Measurements from ENCODE around the gene CAMTA1.

Gene CAMTA1

GRCh38 chr1:7229696-7230631 is 444.7 kb downstream of the CAMTA1 start:
- H3K36me3 Mint-ChIP-seq: no peaks in the 10 kb centered on the region
- H3K4me3 Mint-ChIP-seq: no peak overlapping the region
- H3K27me3 Mint-ChIP-seq: peaks cover 19% of the 10 kb centered on the region
- H3K27ac Mint-ChIP-seq: no peak overlapping the region
- H3K4me1 Mint-ChIP-seq: no peaks in the 10 kb centered on the region
- ATAC-seq: no peak
- H3K9me3 Mint-ChIP-seq: no peaks in the 10 kb centered on the region

GRCh38 chr1:7232441-7233236 is 447.4 kb downstream of the CAMTA1 start:
- Mint-ChIP-seq H3K27me3 (peaks cover 43% of the 10 kb centered on the region), H3K9me3 (no peaks in the 10 kb centered on the region), H3K36me3 (no peaks in the 10 kb centered on the region), H3K27ac (no peak overlapping the region), H3K4me1 (no peaks in the 10 kb centered on the region), H3K4me3 (no peak overlapping the region)
- no peak for ATAC-seq

GRCh38 chr1:7233237-7233540 is 447.9 kb downstream of the CAMTA1 start:
- H3K27ac Mint-ChIP-seq: no peak overlapping the region
- no peak for ATAC-seq
- peaks cover 46% of the 10 kb centered on the region for H3K27me3 Mint-ChIP-seq
- no peaks in the 10 kb centered on the region for H3K9me3 Mint-ChIP-seq
- H3K4me3 Mint-ChIP-seq: no peak overlapping the region
- no peaks in the 10 kb centered on the region for H3K4me1 Mint-ChIP-seq
- H3K36me3 Mint-ChIP-seq: no peaks in the 10 kb centered on the region

GRCh38 chr1:7233646-7234470 is 448.6 kb downstream of the CAMTA1 start:
- H3K4me1 Mint-ChIP-seq: no peaks in the 10 kb centered on the region
- no peaks in the 10 kb centered on the region for H3K36me3 Mint-ChIP-seq
- peaks cover 42% of the 10 kb centered on the region for H3K27me3 Mint-ChIP-seq
- no peaks in the 10 kb centered on the region for H3K9me3 Mint-ChIP-seq
- no peak overlapping the region for H3K4me3 Mint-ChIP-seq
- no peak for ATAC-seq
- H3K27ac Mint-ChIP-seq: no peak overlapping the region

- Mint-ChIP-seq H3K4me3 (no peak overlapping the region), H3K4me1 (no peaks in the 10 kb centered on the region), H3K36me3 (no peaks in the 10 kb centered on the region), H3K9me3 (no peaks in the 10 kb centered on the region), H3K27ac (no peak overlapping the region), H3K27me3 (peaks cover 42% of the 10 kb centered on the region)
- no peak for ATAC-seq
These were observed 449.2 kb downstream of the CAMTA1 start for GRCh38 chr1:7234471-7234755.

- no peak overlapping the region for H3K4me3 Mint-ChIP-seq
- no peaks in the 10 kb centered on the region for H3K36me3 Mint-ChIP-seq
- peaks cover 40% of the 10 kb centered on the region for H3K27me3 Mint-ChIP-seq
- no peaks in the 10 kb centered on the region for H3K9me3 Mint-ChIP-seq
- no peaks in the 10 kb centered on the region for H3K4me1 Mint-ChIP-seq
- H3K27ac Mint-ChIP-seq: no peak overlapping the region
- ATAC-seq: no peak
These were observed 450.7 kb downstream of the CAMTA1 start for GRCh38 chr1:7235871-7236517.

- Mint-ChIP-seq H3K27me3 (peaks cover 40% of the 10 kb centered on the region), H3K27ac (no peak overlapping the region), H3K36me3 (no peaks in the 10 kb centered on the region), H3K9me3 (no peaks in the 10 kb centered on the region), H3K4me3 (no peak overlapping the region), H3K4me1 (no peaks in the 10 kb centered on the region)
- no peak for ATAC-seq
These were observed 451.7 kb downstream of the CAMTA1 start for GRCh38 chr1:7236844-7237515.

GRCh38 chr1:7247158-7247557 is 461.9 kb downstream of the CAMTA1 start:
- peaks cover 26% of the 10 kb centered on the region for H3K27me3 Mint-ChIP-seq
- no peak overlapping the region for H3K4me3 Mint-ChIP-seq
- H3K9me3 Mint-ChIP-seq: no peaks in the 10 kb centered on the region
- no peaks in the 10 kb centered on the region for H3K36me3 Mint-ChIP-seq
- no peak for ATAC-seq
- H3K27ac Mint-ChIP-seq: no peak overlapping the region
- H3K4me1 Mint-ChIP-seq: no peaks in the 10 kb centered on the region

GRCh38 chr1:7247791-7248548 is 462.7 kb downstream of the CAMTA1 start:
- ATAC-seq: no peak
- H3K4me3 Mint-ChIP-seq: no peak overlapping the region
- H3K27me3 Mint-ChIP-seq: peaks cover 26% of the 10 kb centered on the region
- no peak overlapping the region for H3K27ac Mint-ChIP-seq
- H3K36me3 Mint-ChIP-seq: no peaks in the 10 kb centered on the region
- H3K9me3 Mint-ChIP-seq: no peaks in the 10 kb centered on the region
- H3K4me1 Mint-ChIP-seq: no peaks in the 10 kb centered on the region

- no peak overlapping the region for H3K4me3 Mint-ChIP-seq
- peaks cover 26% of the 10 kb centered on the region for H3K27me3 Mint-ChIP-seq
- H3K4me1 Mint-ChIP-seq: no peaks in the 10 kb centered on the region
- no peak overlapping the region for H3K27ac Mint-ChIP-seq
- no peaks in the 10 kb centered on the region for H3K9me3 Mint-ChIP-seq
- ATAC-seq: no peak
- H3K36me3 Mint-ChIP-seq: no peaks in the 10 kb centered on the region
These were observed 463.4 kb downstream of the CAMTA1 start for GRCh38 chr1:7248549-7249199.

GRCh38 chr1:7249516-7249915 is 464.3 kb downstream of the CAMTA1 start:
- Mint-ChIP-seq H3K9me3 (no peaks in the 10 kb centered on the region), H3K4me1 (no peaks in the 10 kb centered on the region), H3K27me3 (peaks cover 26% of the 10 kb centered on the region), H3K36me3 (no peaks in the 10 kb centered on the region), H3K27ac (no peak overlapping the region), H3K4me3 (no peak overlapping the region)
- ATAC-seq: no peak

GRCh38 chr1:7250176-7250575 is 464.9 kb downstream of the CAMTA1 start:
- peaks cover 26% of the 10 kb centered on the region for H3K27me3 Mint-ChIP-seq
- no peaks in the 10 kb centered on the region for H3K36me3 Mint-ChIP-seq
- ATAC-seq: no peak
- no peaks in the 10 kb centered on the region for H3K4me1 Mint-ChIP-seq
- H3K27ac Mint-ChIP-seq: no peak overlapping the region
- no peaks in the 10 kb centered on the region for H3K9me3 Mint-ChIP-seq
- no peak overlapping the region for H3K4me3 Mint-ChIP-seq

- Mint-ChIP-seq H3K9me3 (no peaks in the 10 kb centered on the region), H3K27ac (no peak overlapping the region), H3K4me1 (no peaks in the 10 kb centered on the region), H3K36me3 (no peaks in the 10 kb centered on the region), H3K27me3 (peaks cover 21% of the 10 kb centered on the region), H3K4me3 (no peak overlapping the region)
- ATAC-seq: no peak
These were observed 465.6 kb downstream of the CAMTA1 start for GRCh38 chr1:7250597-7251453.
